Measurements from ENCODE around the gene TSC22D2. TPM values are rescaled to one million over a fixed set of nuclear protein-coding genes. Genes with fewer than 3 reads are reported as not detected.

Gene TSC22D2
- total RNA-seq, 6 experiments from 2014 or later, result 10.3 to 30.4 (median 13.2) TPM

DNA sequence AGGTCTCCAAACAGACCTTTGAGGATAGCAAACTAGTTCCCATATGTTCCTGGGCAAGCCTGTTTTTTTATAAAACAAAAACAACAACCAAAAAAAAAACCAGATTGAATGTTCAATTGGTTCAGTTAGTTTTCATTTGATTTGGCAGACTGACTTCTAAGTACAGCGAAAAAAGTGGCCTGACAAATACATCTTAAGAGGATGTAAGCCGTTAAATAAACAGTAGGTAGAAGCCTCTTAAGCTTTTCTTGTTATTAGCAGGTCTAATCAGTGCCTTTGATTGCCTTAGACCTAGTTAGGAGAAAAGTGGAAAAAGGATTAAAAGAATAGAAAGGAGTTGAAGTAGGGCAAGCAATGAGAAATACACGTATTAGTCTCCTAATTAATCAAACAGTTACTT is 13.2 kb downstream of the TSC22D2 start:
- H3K4me1 ChIP-seq, result peaks cover 0 to 21% (median 0%) of the 10 kb centered on the region in 4 donors
- no peak for ATAC-seq
- no peaks in the 10 kb centered on the region for H3K36me3 ChIP-seq
- no peak for DNase-seq
- WGBS (ENCODE audit: insufficient coverage, low coverage, low lambda C conversion rate, missing lambda C conversion rate), result 84% methylated on average over 3 of the region's 3 CpGs
- no peak overlapping the region for H3K27ac ChIP-seq
- H3K27me3 ChIP-seq, result no peaks in the 10 kb centered on the region
- no peaks in the 10 kb centered on the region for H3K9me3 ChIP-seq
- intact Hi-C loops (cut with DNase I), result no loop called here
- TF ChIP-seq POLR2A (IDR thresholded peaks at IDR 0.05), result no peak
- TF ChIP-seq, protein P1, sequence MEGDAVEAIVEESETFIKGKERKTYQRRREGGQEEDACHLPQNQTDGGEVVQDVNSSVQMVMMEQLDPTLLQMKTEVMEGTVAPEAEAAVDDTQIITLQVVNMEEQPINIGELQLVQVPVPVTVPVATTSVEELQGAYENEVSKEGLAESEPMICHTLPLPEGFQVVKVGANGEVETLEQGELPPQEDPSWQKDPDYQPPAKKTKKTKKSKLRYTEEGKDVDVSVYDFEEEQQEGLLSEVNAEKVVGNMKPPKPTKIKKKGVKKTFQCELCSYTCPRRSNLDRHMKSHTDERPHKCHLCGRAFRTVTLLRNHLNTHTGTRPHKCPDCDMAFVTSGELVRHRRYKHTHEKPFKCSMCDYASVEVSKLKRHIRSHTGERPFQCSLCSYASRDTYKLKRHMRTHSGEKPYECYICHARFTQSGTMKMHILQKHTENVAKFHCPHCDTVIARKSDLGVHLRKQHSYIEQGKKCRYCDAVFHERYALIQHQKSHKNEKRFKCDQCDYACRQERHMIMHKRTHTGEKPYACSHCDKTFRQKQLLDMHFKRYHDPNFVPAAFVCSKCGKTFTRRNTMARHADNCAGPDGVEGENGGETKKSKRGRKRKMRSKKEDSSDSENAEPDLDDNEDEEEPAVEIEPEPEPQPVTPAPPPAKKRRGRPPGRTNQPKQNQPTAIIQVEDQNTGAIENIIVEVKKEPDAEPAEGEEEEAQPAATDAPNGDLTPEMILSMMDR (IDR thresholded peaks at IDR 0.05), result no peak
- no peak overlapping the region for H3K4me3 ChIP-seq

DNA sequence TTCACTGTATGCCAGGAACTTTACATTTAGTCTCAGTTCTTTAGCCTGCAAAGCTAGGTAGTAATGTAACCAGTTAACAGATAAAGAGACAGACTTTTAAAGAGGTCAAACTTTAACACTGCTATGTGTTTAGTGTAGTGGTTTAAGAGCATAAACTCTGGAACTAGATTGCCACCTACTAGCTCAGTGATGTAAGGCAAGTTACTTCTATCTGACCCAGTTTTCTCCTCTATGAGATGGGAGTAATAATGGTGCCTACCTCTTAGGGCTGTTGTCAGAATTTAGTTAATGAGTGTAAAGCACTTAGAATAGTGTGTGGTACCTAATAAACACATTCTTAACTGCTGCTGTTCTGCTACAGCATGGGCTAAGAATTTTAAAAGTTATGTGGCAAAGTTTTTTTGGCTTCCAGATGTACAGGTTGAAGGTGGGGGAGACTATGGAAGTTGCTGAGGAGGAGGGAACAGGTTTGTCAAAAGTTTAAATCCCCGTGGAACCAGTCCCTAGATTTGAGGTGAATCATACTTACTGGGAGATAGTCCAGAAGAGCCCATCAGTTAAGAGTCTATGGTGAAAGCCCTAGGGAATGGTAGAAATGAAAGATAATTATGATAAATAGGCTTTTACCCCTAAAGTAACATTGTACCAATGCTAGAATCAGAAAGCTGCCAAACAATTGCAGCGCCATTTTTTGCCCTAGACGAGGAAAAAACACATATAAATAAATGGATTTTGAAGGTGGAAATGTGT is 13.9 kb downstream of the TSC22D2 start:
- no peaks in the 10 kb centered on the region for H3K36me3 ChIP-seq
- 65% methylated on average over 3 of the region's 3 CpGs for WGBS (ENCODE audit: insufficient coverage, low coverage, low lambda C conversion rate, missing lambda C conversion rate)
- no peak overlapping the region for H3K4me3 ChIP-seq
- ATAC-seq (peak in 2 of 4 donors; percentile 50 to 80), DNase-seq (no peak)
- intact Hi-C loops (cut with DNase I), result no loop called here
- H3K27me3 ChIP-seq, result no peaks in the 10 kb centered on the region
- H3K4me1 ChIP-seq, result peaks cover 0 to 17% (median 0%) of the 10 kb centered on the region in 4 donors
- no peak for TF ChIP-seq POLR2A (IDR thresholded peaks at IDR 0.05)
- TF ChIP-seq, protein P1 (IDR thresholded peaks at IDR 0.05), result no peak
- no peaks in the 10 kb centered on the region for H3K9me3 ChIP-seq
- H3K27ac ChIP-seq, result no peak overlapping the region

DNA sequence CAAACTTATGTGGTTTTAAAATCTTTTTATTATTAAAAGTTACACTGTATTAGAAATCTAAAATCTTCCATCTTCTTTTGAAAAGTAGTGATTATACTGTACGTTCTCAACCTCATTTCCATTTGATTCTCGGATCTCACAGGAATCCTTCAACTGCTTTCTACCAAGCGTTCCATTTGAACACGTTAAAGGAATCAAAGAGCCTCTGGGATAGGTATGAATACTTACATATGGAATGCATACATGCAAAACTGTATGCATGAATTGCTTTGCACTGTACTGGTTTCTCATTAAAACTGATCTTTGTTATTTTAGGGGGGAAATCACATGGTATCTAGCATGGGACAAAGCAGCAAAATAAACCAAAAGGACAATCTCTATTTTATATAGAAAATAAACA is 14.8 kb downstream of the TSC22D2 start:
- no peak overlapping the region for H3K27ac ChIP-seq
- H3K4me1 ChIP-seq, result peaks cover 0 to 17% (median 0%) of the 10 kb centered on the region in 4 donors
- no peaks in the 10 kb centered on the region for H3K9me3 ChIP-seq
- H3K27me3 ChIP-seq, result no peaks in the 10 kb centered on the region
- H3K36me3 ChIP-seq, result no peaks in the 10 kb centered on the region
- intact Hi-C loops (cut with DNase I), result no loop called here
- ATAC-seq (no peak), DNase-seq (no peak)
- H3K4me3 ChIP-seq, result no peak overlapping the region
- TF ChIP-seq POLR2A (IDR thresholded peaks at IDR 0.05), result no peak
- TF ChIP-seq, protein P1 (IDR thresholded peaks at IDR 0.05), result no peak
- 87% methylated on average over 4 of the region's 4 CpGs for WGBS (ENCODE audit: insufficient coverage, low coverage, low lambda C conversion rate, missing lambda C conversion rate)

DNA sequence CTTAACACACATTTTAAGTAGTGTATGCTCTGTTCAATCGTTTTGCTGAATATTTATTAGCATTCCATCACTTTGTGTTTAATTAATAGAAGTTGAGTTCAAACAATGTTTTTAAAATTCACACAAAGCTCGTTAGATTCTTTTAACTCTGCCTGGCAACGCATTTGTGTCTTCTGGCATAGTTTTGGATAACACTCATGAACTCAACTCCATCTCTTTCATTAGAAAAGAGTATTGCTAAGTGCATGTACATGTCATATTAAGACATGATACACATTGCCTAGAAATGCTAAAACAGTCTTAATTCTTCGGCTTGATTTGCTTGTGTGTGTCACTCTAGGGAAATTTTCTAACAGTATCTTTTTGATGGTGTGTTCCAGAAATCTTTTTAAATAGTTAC is 15.7 kb downstream of the TSC22D2 start:
- no peaks in the 10 kb centered on the region for H3K27me3 ChIP-seq
- no peak overlapping the region for H3K4me3 ChIP-seq
- H3K9me3 ChIP-seq, result no peaks in the 10 kb centered on the region
- DNase-seq (no peak), ATAC-seq (no peak)
- TF ChIP-seq, protein P1 (IDR thresholded peaks at IDR 0.05), result no peak
- no peak for TF ChIP-seq POLR2A (IDR thresholded peaks at IDR 0.05)
- intact Hi-C loops (cut with DNase I), result no loop called here
- no peak overlapping the region for H3K27ac ChIP-seq
- WGBS (ENCODE audit: insufficient coverage, low coverage, low lambda C conversion rate, missing lambda C conversion rate), result 60% methylated on average over 4 of the region's 4 CpGs
- peaks cover 0 to 22% (median 0%) of the 10 kb centered on the region in 4 donors for H3K4me1 ChIP-seq
- H3K36me3 ChIP-seq, result no peaks in the 10 kb centered on the region

Data from right lobe of liver (tissue), 6 donors.